K562 (cell line): ENCODE data around the gene SLC26A2. TPM values are rescaled to one million over a fixed set of nuclear protein-coding genes. Genes with fewer than 3 reads are reported as not detected.
A peak's percentile ranks its signal among the peaks of the same experiment; 100 is the strongest.

ENCODE experiments used
- ATF4 ChIP-seq: fragments of 450-650 bp; formaldehyde crosslinking; IDR thresholded peaks from 2 replicates; pipeline ENCODE4 v1.4.0; 2022; ENCODE audit warnings: mild to moderate bottlenecking, moderate library complexity
- BCOR ChIP-seq: fragments of 450-650 bp; IDR thresholded peaks from 2 replicates; pipeline ENCODE4 v1.6.1; 2016
- BRD4 ChIP-seq: fragments of 200-600 bp; sonication (generic); IDR thresholded peaks from 2 replicates; pipeline ENCODE4 v1.6.1; 2017; ENCODE audit warnings: inconsistent platforms
- CHD1 ChIP-seq: fragments of 200-600 bp; sonication (generic); IDR thresholded peaks from one replicate; pipeline ENCODE4 v1.6.1; 2012; ENCODE audit warnings: mild to moderate bottlenecking, moderate library complexity, low read length, inconsistent platforms
- COPS2 ChIP-seq: fragments of 450-650 bp; conservative IDR thresholded peaks from 2 replicates; pipeline ENCODE4 v1.6.1; 2016; ENCODE audit warnings: mild to moderate bottlenecking, moderate library complexity
- CSDE1 ChIP-seq, 2 experiments: fragments of 450-650 bp; IDR thresholded peaks; 2 replicates each; pipeline ENCODE4 v1.6.1; 2016; ENCODE audit warnings: mild to moderate bottlenecking in 1 of 2
- E2F3 ChIP-seq: fragments of 250-450 bp; sonication (Bioruptor Pico); IDR thresholded peaks from 2 replicates; pipeline ENCODE4 v1.4.0; 2020; ENCODE audit warnings: mild to moderate bottlenecking
- E4F1 ChIP-seq: fragments of 250-450 bp; sonication (Bioruptor Pico); IDR thresholded peaks from 2 replicates; pipeline ENCODE4 v1.5.0; 2021; ENCODE audit warnings: mild to moderate bottlenecking, borderline replicate concordance
- IRF2 ChIP-seq: sonication (generic); formaldehyde crosslinking; IDR thresholded peaks from 2 replicates; pipeline ENCODE4 v1.8.1; 2022; ENCODE audit warnings: mild to moderate bottlenecking, missing genetic modification reagents
- LEF1 ChIP-seq: fragments of 450-650 bp; IDR thresholded peaks from 2 replicates; pipeline ENCODE4 v1.6.1; 2016; ENCODE audit warnings: mild to moderate bottlenecking
- MCM7 ChIP-seq, 2 experiments: fragments of 450-650 bp; IDR thresholded peaks; 2 replicates each; pipeline ENCODE4 v1.6.1; 2016 to 2018
- MNT ChIP-seq, 2 experiments: fragments of 450-650 bp; conservative IDR thresholded peaks; 2 replicates each; pipeline ENCODE4 v1.6.1; 2017; ENCODE audit warnings: mild to moderate bottlenecking in 2 of 2, moderate library complexity in 2 of 2
- MTA2 ChIP-seq: fragments of 450-650 bp; IDR thresholded peaks from 2 replicates; pipeline ENCODE4 v1.6.1; 2016; ENCODE audit warnings: low read depth
- NEUROD1 ChIP-seq: fragments of 150-350 bp; IDR thresholded peaks from 2 replicates; pipeline ENCODE4 v1.6.1; 2014; ENCODE audit warnings: borderline replicate concordance, low read length, low read depth; ENCODE audit not compliant: partially characterized antibody
- RFX1 ChIP-seq: fragments of 450-650 bp; IDR thresholded peaks from 2 replicates; pipeline ENCODE4 v1.6.1; 2016; ENCODE audit warnings: mild to moderate bottlenecking, moderate library complexity
- TARDBP ChIP-seq: fragments of 450-650 bp; IDR thresholded peaks from 2 replicates; pipeline ENCODE4 v1.6.1; 2016
- TCF3 ChIP-seq: sonication (generic); formaldehyde crosslinking; IDR thresholded peaks from 2 replicates; pipeline ENCODE4 v1.4.0; 2020; ENCODE audit warnings: mild to moderate bottlenecking, missing genetic modification reagents
- TRIM25 ChIP-seq: fragments of 450-650 bp; IDR thresholded peaks from 2 replicates; pipeline ENCODE4 v1.7.0; 2016; ENCODE audit warnings: borderline replicate concordance
- ZBED1 ChIP-seq: IDR thresholded peaks from 2 replicates; pipeline ENCODE4 v1.6.1; 2014
- ZBTB5 ChIP-seq: fragments of 450-650 bp; IDR thresholded peaks from 2 replicates; pipeline ENCODE4 v1.6.1; 2017; ENCODE audit warnings: antibody characterized with exemption
- polyA plus RNA-seq, 8 experiments: library from polyadenylated mRNA; depleted of rRNA in 4 of 8; stranded (reverse) in 5 of 8; unstranded in 3 of 8; fragments of >200 nt; fragmentation: Nextera tagmentation in 2 of 8; fragmentation: Illumina TruSeq in 1 of 8; extraction: Ambion mirVana in 2 of 8; extraction: Trizol in 1 of 8; gene quantifications; 2 replicates each; pipeline versions ENCODE4 v1.2.1 to v1.2.3, GENCODE V29; 2011 to 2014; ENCODE audit warnings: inconsistent platforms in 1 of 8, missing spikeins in 1 of 8
- total RNA-seq, 7 experiments: library from RNA; depleted of rRNA in 6 of 7; stranded (reverse); fragments of >200 nt in 6 of 7; fragmentation: Illumina TruSeq in 2 of 7; extraction: Trizol in 2 of 7; gene quantifications; 2 replicates each; pipeline versions ENCODE4 v1.2.1 to v1.2.3, GENCODE V29; 2011 to 2021; ENCODE audit warnings: low replicate concordance in 1 of 7
- TF ChIP-seq, protein P1 (sequence below): fragments of 450-650 bp; IDR thresholded peaks from 2 replicates; pipeline ENCODE4 v1.6.1; 2014; ENCODE audit warnings: low read depth, mild to moderate bottlenecking, moderate library complexity, borderline replicate concordance

Gene SLC26A2
- total and polyA plus RNA-seq, 9 of the 15 experiments (the other 6 are each of a cell fraction or from before 2014, with no cell fraction given), result 1.1 to 6.3 (median 3.6) TPM

DNA sequence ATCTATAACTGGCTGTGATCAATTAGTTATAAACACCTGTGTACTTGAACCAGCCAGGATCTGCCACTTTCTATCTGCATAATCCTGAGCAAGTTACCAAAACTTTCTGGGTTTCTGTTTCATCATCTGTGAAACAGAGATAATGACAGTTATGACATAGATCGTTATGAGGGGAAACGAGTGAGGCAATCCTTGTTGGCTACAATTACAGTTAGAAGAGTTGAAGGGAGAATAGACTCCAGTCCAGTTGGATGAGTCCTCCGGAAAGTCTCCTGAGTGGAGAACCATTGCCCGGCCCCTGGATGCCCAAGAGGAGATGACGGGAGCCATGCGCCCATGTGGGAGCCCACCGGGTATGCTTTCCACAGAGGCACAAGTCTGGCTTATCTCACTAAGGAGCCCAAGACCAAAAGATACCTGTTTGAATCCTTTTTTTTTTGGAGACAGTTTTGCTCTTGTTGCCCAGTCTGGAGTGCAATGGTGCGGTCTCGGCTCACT lies 20.4 kb upstream of the SLC26A2 start (continued):
- TF ChIP-seq MNT (conservative IDR thresholded peaks at IDR 0.05), result no peak; a peak in 1 of 4 replicates
- TF ChIP-seq ZBTB5, result no peak
- no peak for TF ChIP-seq MCM7 (IDR thresholded peaks at IDR 0.05)
- no peak for TF ChIP-seq E2F3 (CRISPR knock-in tag)
- TF ChIP-seq BRD4, result no peak
- TF ChIP-seq MTA2, result peak; percentile 63
- TF ChIP-seq RFX1, result no peak
- no peak for TF ChIP-seq CHD1
- no peak for TF ChIP-seq COPS2
- TF ChIP-seq, protein P1, sequence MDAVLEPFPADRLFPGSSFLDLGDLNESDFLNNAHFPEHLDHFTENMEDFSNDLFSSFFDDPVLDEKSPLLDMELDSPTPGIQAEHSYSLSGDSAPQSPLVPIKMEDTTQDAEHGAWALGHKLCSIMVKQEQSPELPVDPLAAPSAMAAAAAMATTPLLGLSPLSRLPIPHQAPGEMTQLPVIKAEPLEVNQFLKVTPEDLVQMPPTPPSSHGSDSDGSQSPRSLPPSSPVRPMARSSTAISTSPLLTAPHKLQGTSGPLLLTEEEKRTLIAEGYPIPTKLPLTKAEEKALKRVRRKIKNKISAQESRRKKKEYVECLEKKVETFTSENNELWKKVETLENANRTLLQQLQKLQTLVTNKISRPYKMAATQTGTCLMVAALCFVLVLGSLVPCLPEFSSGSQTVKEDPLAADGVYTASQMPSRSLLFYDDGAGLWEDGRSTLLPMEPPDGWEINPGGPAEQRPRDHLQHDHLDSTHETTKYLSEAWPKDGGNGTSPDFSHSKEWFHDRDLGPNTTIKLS, result no peak
- no peak for TF ChIP-seq E4F1 (CRISPR knock-in tag)
- TF ChIP-seq LEF1, result peak; percentile 93
- TF ChIP-seq TCF3 (CRISPR knock-in tag), result peak; percentile 86
- no peak for TF ChIP-seq IRF2 (CRISPR knock-in tag)
- no peak for TF ChIP-seq TRIM25
- TF ChIP-seq TARDBP, result no peak
- TF ChIP-seq NEUROD1, result peak; percentile 55
- TF ChIP-seq ZBED1, result no peak
- TF ChIP-seq ATF4 (CRISPR knock-in tag), result peak; percentile 82
- TF ChIP-seq BCOR, result no peak
- TF ChIP-seq CSDE1 (IDR thresholded peaks at IDR 0.05), result no peak; a peak in 1 of 4 replicates
